H54 (cell line): Measurements from ENCODE around the gene NKX6-2.

Experiments
- DNase-seq: peaks from one replicate; pipeline ENCODE4 v3.0.0; 2011; ENCODE audit warnings: low spot score, mixed read lengths; ENCODE audit not compliant: insufficient read length
- FAIRE-seq: peaks from 3 replicates; lab custom pipeline; 2011; peaks lifted over from hg19 to GRCh38; lab: Jason Lieb, UNC
- POLR2A ChIP-seq: IDR thresholded peaks from 2 replicates; pipeline ENCODE4 v1.6.1; 2011; ENCODE audit warnings: low read depth, mild to moderate bottlenecking, low read length

Gene NKX6-2

DNA sequence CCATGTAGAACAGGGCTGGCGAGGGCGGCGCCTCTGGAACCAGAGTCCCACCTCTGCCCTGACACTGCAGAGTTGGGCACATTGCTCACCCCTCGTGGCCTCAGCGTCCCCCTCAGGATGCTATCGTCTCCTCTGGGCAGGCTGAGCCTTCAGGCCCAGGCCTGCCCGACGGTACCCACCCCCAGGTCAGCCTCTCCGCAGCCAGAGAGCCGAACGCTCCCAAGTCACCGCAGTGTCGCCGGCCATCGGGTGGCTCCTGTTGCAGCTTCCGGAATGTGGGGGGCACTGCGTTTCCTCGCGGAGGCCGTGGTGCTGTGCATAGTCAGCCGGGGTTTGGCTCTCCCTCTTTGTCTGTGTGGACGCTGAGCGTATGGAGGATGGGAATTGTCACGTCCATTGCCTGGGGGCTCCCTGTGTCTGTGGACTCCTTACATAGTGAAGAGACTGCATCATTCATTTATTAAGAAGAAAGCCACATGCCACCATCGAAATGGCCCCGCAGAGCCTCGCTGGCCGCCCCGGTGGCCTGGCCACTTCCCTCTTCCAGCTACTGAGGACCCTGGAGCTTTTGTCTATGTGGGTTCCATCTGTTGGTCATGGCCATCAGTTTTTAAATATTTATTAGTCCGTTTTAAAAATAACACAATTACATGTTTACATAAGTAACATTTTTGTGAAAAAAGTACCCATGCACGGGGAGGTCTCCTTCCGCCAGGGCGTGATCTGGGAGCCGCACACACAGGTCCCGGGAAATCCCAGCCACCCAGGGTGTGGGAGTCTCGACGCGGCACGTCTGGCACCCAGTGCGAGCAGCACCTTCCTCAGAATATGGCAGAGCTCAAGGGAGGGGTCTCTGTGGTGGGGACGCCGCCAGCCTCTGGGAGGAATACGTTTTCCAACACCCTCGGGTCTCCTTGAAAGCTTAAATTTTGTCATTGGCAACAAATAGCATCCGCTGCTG, 15.6 kb downstream of the NKX6-2 start:
- no peak for TF ChIP-seq POLR2A
- no peak for FAIRE-seq

DNA sequence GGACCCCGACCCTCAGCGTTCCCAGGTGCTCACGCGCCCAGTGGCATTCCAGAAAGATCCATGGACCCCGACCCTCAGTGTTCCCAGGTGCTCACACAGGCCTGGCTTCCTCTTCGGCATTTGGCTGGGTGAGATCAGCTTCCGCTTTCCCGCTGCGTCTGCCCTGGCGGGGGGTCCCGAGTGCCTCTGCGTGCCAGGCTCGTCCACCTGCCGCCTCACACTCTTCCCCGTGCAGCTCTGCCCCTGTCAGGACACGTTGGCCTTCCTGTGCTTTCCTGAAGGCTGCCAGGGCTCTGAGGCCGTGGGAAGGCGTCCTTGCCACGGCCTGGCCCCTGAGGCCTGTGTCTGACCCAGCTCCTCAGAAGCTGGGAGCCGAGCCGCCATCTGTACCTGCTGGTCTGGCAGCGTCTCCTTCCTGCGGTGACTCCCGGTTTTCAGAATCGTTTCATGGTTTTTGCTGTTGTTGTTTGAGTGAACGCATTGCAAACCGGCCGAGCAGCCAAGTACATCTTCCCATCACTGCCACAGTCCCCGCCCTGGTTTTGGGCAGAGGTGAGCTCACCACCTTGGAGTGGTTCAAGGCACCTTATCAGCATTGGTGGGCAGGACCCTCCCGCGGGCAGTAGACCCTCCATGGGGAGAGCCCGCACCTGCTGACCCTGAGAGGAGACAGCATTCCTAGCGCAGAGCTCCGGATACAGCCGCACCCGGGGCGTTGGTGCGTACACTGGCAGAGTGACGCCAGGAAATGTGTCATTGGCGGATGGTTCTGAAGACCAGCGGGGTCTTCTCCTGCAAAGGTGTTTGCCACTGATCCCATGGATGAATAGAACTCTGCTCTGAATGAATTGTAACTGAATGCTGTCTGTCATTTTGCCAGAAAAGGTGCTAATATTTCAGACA, 17.4 kb downstream of the NKX6-2 start:
- FAIRE-seq, result no peak
- no peak for DNase-seq
- no peak for TF ChIP-seq POLR2A

More for the DNA sequence above, 15.6 kb downstream of the NKX6-2 start:
- DNase-seq, result no peak

DNA sequence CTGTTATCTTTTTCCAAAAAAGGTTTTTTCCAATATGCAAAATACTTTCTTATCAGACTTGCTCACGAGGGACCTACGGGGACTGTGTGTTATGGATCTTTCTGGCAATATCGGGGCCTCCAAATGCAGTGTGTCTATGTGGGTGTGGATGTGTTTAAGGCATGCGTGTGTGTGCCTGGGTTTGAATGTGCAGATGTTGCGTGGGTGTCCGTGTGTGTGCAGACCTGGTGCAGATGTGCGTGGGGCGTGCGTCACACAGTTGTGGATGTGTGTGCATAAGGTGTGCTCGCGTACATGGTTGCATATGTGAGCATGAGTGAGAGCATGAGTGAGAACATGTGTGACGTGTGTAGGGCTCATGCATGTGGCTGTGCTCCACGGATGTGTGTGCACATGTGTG, 19.7 kb downstream of the NKX6-2 start:
- no peak for TF ChIP-seq POLR2A
- no peak for DNase-seq
- FAIRE-seq, result no peak

DNA sequence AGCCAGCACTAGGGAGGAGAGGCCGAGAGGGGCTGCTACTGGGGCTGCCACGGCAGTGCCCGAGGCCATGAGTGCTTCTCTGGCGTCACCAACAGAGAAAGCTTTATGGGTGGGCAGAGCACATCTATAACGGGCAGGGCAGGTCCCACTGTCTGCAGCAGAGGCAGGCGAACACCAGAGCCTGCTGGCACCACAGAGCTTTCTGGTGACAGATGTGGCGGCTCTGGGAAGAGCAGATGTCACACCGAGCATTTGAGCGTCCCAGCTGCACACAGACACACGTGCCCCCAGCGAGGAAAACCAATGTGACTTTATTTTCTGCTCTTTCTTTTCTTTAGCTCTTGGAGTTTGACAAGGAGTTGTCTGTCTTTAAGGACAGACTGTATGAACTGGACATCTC, 20.5 kb downstream of the NKX6-2 start:
- TF ChIP-seq POLR2A, result no peak
- FAIRE-seq, result no peak
- DNase-seq, result no peak

DNA sequence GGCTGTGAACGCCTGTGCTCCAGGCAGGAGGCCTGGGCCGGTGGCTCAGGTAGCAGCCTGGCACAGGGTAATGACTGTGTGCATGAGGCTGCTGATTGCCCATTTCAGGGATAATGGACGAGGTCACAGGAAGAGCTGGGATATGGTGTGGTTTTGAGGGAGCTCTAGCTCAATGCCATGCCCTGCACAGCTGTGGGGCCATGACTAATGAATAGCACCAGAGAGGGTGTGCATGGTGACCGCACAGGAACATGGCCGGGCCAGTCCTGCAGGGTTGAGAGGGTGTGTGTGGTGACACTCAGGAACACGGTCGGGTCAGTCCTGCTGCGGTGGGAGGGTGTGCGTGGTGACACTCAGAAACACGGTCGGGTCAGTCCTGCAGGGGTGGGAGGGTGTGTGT, 21.8 kb downstream of the NKX6-2 start:
- DNase-seq (no peak), FAIRE-seq (no peak)
- TF ChIP-seq POLR2A, result no peak

DNA sequence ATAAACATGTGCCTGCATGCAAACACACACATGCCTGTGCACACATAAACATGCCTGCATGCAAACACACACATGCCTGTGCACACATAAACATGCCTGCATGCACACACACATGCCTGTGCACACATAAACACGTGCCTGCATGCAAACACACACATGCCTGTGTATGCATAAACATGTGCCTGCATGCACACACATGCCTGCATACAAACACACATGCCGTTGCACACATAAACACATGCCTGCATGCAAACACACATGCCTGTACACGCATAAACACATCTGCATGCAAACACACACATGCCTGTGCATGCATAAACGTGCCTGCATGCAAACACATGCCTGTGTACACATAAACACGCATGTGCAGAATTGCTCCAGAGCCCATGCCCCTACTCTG, 22.4 kb downstream of the NKX6-2 start:
- no peak for TF ChIP-seq POLR2A
- DNase-seq (no peak), FAIRE-seq (no peak)

DNA sequence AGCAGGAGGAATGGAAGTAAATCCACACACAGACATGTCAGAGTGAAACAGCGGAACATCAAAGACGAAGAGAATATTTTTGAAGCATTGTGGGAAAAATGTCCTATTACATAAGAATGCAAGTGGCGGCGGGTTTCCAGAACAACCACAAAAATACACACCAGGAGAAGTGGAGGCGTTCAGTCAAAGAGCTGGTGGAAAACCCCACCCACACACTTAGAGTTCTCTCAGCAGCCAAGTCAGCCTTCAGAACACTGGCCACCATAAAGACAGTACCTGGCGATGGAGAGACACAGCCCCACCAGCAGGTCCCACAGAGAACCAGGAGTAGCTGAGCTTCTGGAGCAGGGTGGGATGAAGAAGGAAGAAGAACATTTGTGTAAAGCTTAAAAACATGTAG, 23.7 kb downstream of the NKX6-2 start:
- FAIRE-seq, result no peak
- DNase-seq, result no peak
- no peak for TF ChIP-seq POLR2A

DNA sequence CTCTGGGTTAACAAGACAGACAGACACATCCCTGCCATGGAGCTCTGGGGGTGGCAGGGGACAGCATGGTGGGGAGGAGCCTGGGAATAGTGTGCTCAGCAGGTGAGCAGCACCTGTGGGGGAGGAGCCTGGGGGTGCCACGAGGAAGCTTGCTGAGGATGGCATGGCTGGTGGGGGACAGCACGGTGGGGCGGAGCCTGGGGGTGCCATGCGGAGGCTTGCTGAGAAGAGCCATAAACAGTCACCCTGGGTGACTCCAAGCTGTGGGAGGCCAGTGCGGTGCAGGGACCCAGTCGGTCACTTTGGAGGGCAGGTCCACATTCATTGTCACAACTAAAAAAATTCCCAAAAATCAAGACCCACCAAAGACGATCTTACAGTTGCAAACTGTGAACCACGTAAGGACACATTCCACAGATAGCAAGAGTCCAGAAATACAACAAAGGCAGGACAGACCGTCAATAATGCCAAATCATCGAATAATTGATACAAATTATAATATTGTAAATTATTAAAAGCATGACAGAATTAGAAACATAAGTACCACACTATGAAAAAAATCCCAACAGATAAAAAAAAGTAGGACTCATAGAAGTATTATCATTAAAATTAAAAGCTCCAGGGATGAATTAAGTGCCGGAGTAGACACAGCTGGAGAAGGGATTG, 24.4 kb downstream of the NKX6-2 start:
- DNase-seq (no peak), FAIRE-seq (no peak)
- TF ChIP-seq POLR2A, result no peak

DNA sequence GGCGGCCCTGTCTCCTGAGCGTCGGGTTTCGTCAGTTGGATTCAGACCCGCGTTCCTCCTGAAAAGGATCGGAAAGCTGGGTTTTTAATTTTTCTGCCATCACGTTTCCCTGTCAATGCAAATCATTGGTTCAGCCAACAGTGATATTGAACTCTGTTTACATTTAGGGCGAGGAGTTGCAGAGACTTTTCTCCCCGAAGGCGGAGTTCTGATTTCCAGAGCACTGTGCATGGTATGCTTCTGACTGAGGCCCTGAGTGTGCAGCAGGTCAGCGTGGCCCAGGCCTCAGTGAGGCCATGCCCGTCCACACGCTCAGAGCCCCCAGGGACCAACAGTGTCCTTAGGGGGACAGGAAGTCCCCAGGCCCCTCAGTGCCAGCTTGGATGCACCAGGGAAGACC, 27.1 kb downstream of the NKX6-2 start:
- FAIRE-seq, result no peak
- no peak for DNase-seq
- TF ChIP-seq POLR2A, result no peak

DNA sequence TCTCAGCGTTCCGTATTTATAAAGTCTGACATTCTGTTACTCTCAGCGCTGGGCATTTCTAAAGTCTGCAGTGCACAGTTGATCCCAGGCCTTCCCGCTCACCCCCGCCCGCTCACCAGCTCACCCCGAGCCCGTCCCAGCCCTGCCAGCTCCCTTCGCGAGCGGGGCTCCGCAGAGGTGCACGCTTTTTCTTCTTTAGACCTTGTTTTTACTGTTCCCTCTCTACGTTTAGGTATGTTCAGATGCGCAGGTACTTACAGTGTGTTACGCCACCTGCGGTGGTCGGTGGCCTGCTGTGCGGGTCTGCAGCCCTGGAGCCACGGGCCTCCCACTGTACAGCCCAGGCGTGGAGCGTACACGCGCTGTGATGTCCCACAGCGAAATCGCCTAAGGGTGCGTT, 28.8 kb downstream of the NKX6-2 start:
- FAIRE-seq (no peak), DNase-seq (no peak)
- no peak for TF ChIP-seq POLR2A

DNA sequence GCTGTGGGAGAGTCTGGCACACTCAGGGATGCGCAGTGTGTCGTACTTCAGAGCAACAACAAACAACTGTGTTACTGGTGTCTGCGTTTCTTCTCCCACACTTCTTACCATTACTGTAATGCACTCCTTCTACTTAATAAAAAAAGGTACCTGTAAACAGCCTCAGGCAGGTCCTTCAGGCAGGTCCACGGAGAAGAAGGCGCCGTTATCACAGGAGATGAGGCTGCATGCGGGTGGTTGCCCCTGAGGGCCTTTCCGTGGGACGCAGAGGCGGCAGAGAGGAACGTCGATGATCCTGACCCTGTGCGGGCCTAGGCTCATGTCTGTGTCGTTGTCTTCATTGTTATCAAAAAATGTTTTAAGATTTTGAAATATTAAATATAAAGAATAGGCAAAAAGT, 29.4 kb downstream of the NKX6-2 start:
- DNase-seq (no peak), FAIRE-seq (no peak)
- TF ChIP-seq POLR2A, result no peak

DNA sequence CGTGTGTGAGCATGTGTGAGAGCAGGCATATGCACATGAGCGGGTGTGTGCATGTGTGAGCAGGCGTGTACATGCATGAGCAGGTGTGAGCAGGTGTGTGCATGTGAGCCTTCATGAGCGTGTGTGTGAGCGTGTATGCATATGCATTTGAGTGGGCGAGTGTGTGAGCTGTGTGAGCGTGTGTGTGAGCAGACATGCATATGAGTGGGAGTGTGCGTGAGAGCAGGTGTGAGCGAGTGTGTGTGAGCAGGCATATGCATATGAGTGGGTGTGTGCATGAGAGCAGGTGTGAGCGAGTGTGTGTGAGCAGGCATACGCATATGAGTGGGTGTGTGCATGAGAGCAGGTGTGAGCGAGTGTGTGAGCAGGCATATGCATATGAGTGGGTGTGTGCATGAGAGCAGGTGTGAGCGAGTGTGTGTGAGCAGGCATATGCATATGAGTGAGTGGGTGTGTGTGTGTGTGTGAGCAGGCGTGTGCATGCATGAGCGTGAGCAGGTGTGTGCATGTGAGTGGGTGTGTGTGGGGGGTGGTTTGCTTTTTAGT, 30.7 kb downstream of the NKX6-2 start:
- no peak for TF ChIP-seq POLR2A
- no peak for DNase-seq
- no peak for FAIRE-seq

DNA sequence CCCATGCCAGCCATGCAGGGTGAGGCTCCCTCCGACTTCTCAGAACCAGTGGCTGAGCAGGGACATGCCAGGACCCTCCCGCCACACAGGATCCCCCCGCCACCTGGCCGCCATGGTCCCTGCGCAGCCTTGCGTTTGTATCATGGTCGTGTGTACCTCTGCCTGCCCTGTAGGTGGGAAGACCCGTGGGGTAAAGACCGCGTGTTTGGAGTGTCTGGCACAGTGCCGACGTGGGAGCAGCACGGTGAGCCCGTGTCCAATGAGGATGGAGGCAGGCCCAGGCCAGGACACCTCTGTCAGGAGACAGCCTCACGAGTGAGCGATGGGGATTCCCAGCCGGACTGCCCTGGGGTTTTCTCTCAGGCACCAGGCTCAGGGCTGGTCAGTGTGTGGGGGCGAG, 31.9 kb downstream of the NKX6-2 start:
- DNase-seq, result no peak
- TF ChIP-seq POLR2A, result no peak
- no peak for FAIRE-seq
